Transverse colon (tissue), 4 donors: ENCODE data around the gene MDFIC.

Source experiments
- CTCF ChIP-seq, 5 experiments: fragments of 200-600 bp in 3 of 5; fragments of 450-650 bp in 2 of 5; sonication (generic) in 3 of 5; IDR thresholded peaks; 1 replicate in 2 of 5; 2 replicates in 3 of 5; pipeline ENCODE4 v1.5.1; 2016 to 2017; ENCODE audit warnings: antibody characterized with exemption in 5 of 5, inconsistent platforms in 3 of 5, mild to moderate bottlenecking in 2 of 5, moderate library complexity in 1 of 5
- EP300 ChIP-seq: sonication (generic); formaldehyde crosslinking; IDR thresholded peaks from one replicate; pipeline ENCODE4 v1.6.1; 2017; ENCODE audit warnings: antibody characterized with exemption, low read depth
- POLR2A ChIP-seq: fragments of 450-650 bp; IDR thresholded peaks from one replicate; pipeline ENCODE4 v1.6.1; 2016; ENCODE audit warnings: antibody characterized with exemption, mild to moderate bottlenecking, moderate library complexity
- POLR2AphosphoS5 ChIP-seq, 3 donors: sonication (generic); formaldehyde crosslinking; IDR thresholded peaks; one replicate each; pipeline ENCODE4 v1.6.1; 2016; ENCODE audit warnings: antibody characterized with exemption in 3 of 3

DNA sequence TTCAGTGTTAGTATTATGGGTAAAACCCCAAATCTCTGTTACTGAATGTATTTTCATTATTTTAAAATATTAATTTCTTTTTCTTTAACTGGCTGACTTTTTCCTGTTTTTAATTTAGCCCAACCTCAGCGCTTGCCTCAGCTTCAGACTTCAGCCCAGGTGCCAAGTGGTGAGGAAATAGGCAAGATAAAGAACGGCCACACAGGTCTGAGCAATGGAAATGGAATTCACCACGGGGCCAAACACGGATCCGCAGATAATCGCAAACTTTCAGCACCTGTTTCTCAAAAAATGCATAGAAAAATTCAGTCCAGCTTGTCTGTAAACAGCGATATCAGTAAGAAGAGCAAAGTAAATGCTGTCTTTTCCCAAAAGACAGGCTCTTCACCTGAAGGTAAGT, 57.5 kb downstream of the MDFIC start:
- TF ChIP-seq EP300, result no peak
- no peak for TF ChIP-seq POLR2A
- TF ChIP-seq CTCF (IDR thresholded peaks at IDR 0.05), result no peak
- no peak for TF ChIP-seq POLR2AphosphoS5 (IDR thresholded peaks at IDR 0.05)
